ENCODE results near the gene RARB.

DNA sequence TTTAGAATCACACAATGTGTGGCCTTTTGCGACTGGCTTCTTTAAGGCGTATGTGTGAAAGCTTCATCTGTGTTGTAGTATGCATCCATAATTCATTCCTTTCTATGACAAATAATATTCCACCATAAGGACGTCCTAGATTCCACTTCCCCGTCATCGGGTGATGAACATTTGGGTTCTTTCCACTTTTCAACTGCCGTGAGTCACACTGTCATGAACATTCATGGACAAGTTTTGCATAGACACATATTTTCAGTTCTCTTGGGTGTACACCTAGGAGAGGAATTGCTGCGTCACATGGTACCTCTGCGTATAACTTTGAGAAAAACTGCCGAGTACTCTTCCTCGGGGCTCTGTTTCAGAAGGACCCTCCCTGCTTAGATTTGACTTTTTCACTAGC, 139.3 kb downstream of the RARB start:
- TF ChIP-seq GABPA (IDR thresholded peaks at IDR 0.05; ENCODE audit: low read depth) (no peak), POLR2AphosphoS5 (IDR thresholded peaks at IDR 0.05; ENCODE audit: low read depth) (no peak), SPI1 (IDR thresholded peaks at IDR 0.05; ENCODE audit: borderline replicate concordance, low read depth) (no peak)
- TF ChIP-seq, protein P1, sequence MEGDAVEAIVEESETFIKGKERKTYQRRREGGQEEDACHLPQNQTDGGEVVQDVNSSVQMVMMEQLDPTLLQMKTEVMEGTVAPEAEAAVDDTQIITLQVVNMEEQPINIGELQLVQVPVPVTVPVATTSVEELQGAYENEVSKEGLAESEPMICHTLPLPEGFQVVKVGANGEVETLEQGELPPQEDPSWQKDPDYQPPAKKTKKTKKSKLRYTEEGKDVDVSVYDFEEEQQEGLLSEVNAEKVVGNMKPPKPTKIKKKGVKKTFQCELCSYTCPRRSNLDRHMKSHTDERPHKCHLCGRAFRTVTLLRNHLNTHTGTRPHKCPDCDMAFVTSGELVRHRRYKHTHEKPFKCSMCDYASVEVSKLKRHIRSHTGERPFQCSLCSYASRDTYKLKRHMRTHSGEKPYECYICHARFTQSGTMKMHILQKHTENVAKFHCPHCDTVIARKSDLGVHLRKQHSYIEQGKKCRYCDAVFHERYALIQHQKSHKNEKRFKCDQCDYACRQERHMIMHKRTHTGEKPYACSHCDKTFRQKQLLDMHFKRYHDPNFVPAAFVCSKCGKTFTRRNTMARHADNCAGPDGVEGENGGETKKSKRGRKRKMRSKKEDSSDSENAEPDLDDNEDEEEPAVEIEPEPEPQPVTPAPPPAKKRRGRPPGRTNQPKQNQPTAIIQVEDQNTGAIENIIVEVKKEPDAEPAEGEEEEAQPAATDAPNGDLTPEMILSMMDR (IDR thresholded peaks at IDR 0.05; ENCODE audit: insufficient read depth, low read length): no peak
